Retinal pigment epithelial cell (primary cell): ENCODE data around the gene ENTPD6.

Experiments
- DNase-seq: peaks from one replicate; pipeline ENCODE4 v3.0.0-alpha.2; 2010; ENCODE audit warnings: low read depth
- H3K4me3 ChIP-seq: 2 replicates; pipeline ENCODE4 v1.5.1; 2011; ENCODE audit warnings: mild to moderate bottlenecking, low read length, control low read depth, moderate library complexity
- TF ChIP-seq, protein P1 (sequence below): conservative IDR thresholded peaks from 2 replicates; pipeline ENCODE4 v1.5.1; 2011; ENCODE audit warnings: low read depth, low read length, control low read depth, inconsistent platforms

ENTPD6 gene

DNA sequence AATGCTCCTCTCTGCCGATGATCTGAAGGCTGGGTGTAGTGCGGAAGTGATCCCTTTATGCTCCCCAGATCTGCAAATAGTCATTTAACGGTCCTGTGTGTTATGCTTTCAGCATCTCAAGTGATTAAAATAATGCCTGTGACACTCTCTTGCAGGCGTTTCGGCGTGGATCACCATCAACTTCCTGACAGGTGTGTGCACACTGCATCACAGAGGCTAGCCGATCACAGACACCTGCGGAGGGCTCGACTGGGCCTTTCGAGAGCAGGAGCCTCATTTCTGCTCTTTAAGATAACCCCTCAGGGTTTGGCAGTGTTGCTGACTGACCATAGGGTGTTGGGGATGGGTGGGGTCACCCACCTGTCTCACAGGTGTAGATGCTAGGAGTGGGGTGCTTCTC, 20.0 kb downstream of the ENTPD6 start:
- no peak for DNase-seq
- TF ChIP-seq, protein P1, sequence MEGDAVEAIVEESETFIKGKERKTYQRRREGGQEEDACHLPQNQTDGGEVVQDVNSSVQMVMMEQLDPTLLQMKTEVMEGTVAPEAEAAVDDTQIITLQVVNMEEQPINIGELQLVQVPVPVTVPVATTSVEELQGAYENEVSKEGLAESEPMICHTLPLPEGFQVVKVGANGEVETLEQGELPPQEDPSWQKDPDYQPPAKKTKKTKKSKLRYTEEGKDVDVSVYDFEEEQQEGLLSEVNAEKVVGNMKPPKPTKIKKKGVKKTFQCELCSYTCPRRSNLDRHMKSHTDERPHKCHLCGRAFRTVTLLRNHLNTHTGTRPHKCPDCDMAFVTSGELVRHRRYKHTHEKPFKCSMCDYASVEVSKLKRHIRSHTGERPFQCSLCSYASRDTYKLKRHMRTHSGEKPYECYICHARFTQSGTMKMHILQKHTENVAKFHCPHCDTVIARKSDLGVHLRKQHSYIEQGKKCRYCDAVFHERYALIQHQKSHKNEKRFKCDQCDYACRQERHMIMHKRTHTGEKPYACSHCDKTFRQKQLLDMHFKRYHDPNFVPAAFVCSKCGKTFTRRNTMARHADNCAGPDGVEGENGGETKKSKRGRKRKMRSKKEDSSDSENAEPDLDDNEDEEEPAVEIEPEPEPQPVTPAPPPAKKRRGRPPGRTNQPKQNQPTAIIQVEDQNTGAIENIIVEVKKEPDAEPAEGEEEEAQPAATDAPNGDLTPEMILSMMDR: no peak
- no peak overlapping the region for H3K4me3 ChIP-seq

- no peak overlapping the region for H3K4me3 ChIP-seq
- TF ChIP-seq, protein P1: no peak
- no peak for DNase-seq
These were observed 20.9 kb downstream of the ENTPD6 start for GRCh38 chr20:25216199-25216945.

- TF ChIP-seq, protein P1: no peak
- H3K4me3 ChIP-seq: no peak overlapping the region
- DNase-seq: no peak
These were observed 21.9 kb downstream of the ENTPD6 start for GRCh38 chr20:25217161-25218108.

DNA sequence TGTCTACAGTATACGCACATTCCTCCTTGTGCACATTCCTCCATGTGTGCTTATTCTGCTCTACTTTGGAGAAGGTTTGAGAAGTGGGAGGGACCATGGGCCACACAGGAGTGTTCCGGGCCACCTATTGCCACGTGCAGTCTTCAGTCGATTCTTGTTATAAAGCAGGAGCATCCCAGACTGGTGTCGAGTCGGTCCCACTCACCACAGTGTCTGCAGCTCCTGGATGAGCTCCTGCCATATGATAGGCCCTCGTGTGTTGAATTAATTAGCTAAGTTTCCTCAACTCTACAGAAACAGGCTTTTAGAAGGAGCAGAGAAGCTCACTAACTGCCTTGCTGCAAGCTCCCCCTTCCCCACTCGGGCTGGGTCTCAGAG, 22.6 kb downstream of the ENTPD6 start:
- TF ChIP-seq, protein P1: no peak
- no peak overlapping the region for H3K4me3 ChIP-seq
- DNase-seq: no peak

- TF ChIP-seq, protein P1: no peak
- no peak overlapping the region for H3K4me3 ChIP-seq
- no peak for DNase-seq
These were observed 23.0 kb downstream of the ENTPD6 start for GRCh38 chr20:25218492-25218891.

DNA sequence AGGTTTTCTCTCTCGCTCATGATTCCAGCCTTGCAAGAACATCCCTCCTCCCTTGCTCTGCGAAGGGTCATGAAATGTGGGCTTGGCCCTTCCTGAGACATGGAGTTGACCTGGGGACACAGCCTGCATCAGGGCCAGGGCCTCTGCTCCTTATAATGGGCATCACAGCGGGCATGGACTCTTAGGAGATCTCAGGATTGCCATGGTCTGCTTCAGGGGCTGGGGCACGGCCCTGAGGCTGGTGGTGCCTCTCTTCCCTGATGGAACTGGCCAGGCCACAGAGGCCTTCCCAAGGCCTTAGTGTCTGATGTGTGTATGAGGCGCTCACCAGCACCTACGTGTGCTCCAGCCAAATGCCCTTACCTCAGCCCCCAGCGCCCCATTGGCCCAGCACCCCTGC, 23.9 kb downstream of the ENTPD6 start:
- TF ChIP-seq, protein P1: no peak
- no peak for DNase-seq
- H3K4me3 ChIP-seq: no peak overlapping the region
